KMS-11 (cell line): ENCODE results near the gene DHRS1.

ENCODE experiments used
- H2AFZ ChIP-seq: fragments of 200-600 bp; sonication (generic); 2 replicates; pipeline ENCODE4 v1.6.1; 2016; ENCODE audit warnings: antibody characterized with exemption, mixed run types, low read depth
- H3K27ac ChIP-seq: fragments of 200-600 bp; sonication (generic); 2 replicates; pipeline ENCODE4 v1.6.1; 2016; ENCODE audit warnings: mild to moderate bottlenecking, mixed run types
- H3K27me3 ChIP-seq: fragments of 200-600 bp; sonication (generic); 2 replicates; pipeline ENCODE4 v1.6.1; 2017; ENCODE audit warnings: mild to moderate bottlenecking, low read depth, mixed run types, moderate library complexity; ENCODE audit not compliant: insufficient read depth
- H3K36me3 ChIP-seq: fragments of 200-600 bp; sonication (generic); 2 replicates; pipeline ENCODE4 v1.6.1; 2017; ENCODE audit warnings: mild to moderate bottlenecking, mixed run types; ENCODE audit not compliant: insufficient read depth
- H3K4me1 ChIP-seq: fragments of 200-600 bp; sonication (generic); 2 replicates; pipeline ENCODE4 v1.6.1; 2016; ENCODE audit warnings: mild to moderate bottlenecking, low read depth, mixed run types; ENCODE audit not compliant: poor library complexity, severe bottlenecking
- H3K4me2 ChIP-seq: fragments of 200-600 bp; sonication (generic); 2 replicates; pipeline ENCODE4 v1.7.0; 2016; ENCODE audit warnings: mild to moderate bottlenecking, mixed run types
- H3K4me3 ChIP-seq: fragments of 200-600 bp; sonication (generic); IDR thresholded peaks from 2 replicates; pipeline ENCODE4 v1.6.1; 2017; ENCODE audit warnings: low read depth, low read length, mixed read lengths; ENCODE audit not compliant: insufficient read depth
- H3K79me2 ChIP-seq: fragments of 200-600 bp; sonication (generic); 2 replicates; pipeline ENCODE4 v1.6.1; 2016; ENCODE audit warnings: low read depth, mixed run types; ENCODE audit not compliant: insufficient read depth
- H3K9ac ChIP-seq: fragments of 200-600 bp; sonication (generic); 2 replicates; pipeline ENCODE4 v1.6.1; 2016; ENCODE audit warnings: mild to moderate bottlenecking, mixed run types
- H4K20me1 ChIP-seq: fragments of 200-600 bp; sonication (generic); 2 replicates; pipeline ENCODE4 v1.6.1; 2016; ENCODE audit warnings: mild to moderate bottlenecking, mixed run types; ENCODE audit not compliant: insufficient read depth
- TF ChIP-seq, protein P1 (sequence below): fragments of 200-600 bp; sonication (generic); conservative IDR thresholded peaks from 2 replicates; pipeline ENCODE4 v1.6.1; 2017; ENCODE audit warnings: low read depth, mild to moderate bottlenecking, antibody characterized with exemption, low read length, moderate library complexity, mixed read lengths

DHRS1 gene

GRCh38 chr14:24263848-24264247 is 35.7 kb downstream of the DHRS1 start:
- H3K27ac ChIP-seq = no peak overlapping the region

DNA sequence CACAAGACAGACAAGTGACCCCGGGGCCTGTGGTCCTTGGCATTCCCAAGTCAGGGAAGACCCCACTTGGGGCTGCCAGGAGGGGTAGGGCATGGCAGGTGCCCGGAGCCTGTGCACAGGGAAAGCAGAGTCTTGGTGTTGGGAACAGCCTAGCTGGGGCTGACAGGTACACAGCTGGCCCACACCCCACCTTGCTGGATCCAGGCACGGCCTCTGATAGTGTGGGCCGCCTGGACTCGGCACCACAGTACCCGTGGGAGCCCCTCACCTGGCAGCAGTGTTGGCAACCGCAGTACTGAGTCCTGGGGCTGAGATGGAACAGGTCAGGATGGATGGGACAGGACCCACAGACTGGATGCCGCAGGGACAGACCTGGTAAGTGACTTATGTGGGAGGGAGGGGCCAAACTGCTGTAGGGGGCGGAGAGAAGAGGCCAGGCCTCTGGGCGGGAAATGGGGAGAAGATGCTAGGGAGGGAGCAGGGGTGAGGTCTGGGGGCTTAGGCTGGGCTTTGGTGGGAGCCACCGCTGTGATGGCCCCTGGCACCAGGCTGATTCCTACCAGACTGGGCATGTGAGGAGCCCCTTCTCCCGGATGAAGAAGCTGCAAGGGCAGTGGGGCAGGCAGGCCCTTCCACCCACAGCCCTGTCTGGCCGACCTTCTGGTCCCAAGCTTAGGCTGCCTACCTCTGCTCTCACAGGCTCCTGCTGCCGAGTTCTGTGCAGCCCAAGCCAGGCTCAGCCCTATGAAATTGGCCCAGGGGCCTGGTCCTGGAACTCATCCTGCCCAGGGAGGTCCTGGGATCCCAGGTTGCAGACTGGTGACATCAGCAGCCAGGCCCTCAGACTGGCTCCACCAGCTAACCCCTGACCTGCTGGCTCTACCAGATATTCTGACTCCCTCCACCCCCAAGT is 36.5 kb downstream of the DHRS1 start, which contains the start of gene TGM1:
TSS of gene TGM1 (minus strand) at position 357 of the 913 bp plus-strand sequence. CDS start 825 bp downstream, outside the sequence.
- Histone ChIP-seq H3K36me3 (no peaks in the 10 kb centered on the region), H3K4me1 (no peaks in the 10 kb centered on the region), H3K4me2 (no peak within 1 kb of the TSS), H2AFZ (no peak within 1 kb of the TSS), H3K4me3 (no peak within 1 kb of the TSS), H3K27me3 (no peaks in the 10 kb centered on the region), H3K27ac (no peak within 1 kb of the TSS), H4K20me1 (no peaks in the 10 kb centered on the region), H3K79me2 (no peaks in the 10 kb centered on the region), H3K9ac (no peak within 1 kb of the TSS)
- TF ChIP-seq, protein P1, sequence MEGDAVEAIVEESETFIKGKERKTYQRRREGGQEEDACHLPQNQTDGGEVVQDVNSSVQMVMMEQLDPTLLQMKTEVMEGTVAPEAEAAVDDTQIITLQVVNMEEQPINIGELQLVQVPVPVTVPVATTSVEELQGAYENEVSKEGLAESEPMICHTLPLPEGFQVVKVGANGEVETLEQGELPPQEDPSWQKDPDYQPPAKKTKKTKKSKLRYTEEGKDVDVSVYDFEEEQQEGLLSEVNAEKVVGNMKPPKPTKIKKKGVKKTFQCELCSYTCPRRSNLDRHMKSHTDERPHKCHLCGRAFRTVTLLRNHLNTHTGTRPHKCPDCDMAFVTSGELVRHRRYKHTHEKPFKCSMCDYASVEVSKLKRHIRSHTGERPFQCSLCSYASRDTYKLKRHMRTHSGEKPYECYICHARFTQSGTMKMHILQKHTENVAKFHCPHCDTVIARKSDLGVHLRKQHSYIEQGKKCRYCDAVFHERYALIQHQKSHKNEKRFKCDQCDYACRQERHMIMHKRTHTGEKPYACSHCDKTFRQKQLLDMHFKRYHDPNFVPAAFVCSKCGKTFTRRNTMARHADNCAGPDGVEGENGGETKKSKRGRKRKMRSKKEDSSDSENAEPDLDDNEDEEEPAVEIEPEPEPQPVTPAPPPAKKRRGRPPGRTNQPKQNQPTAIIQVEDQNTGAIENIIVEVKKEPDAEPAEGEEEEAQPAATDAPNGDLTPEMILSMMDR = no peak

More at GRCh38 chr14:24263848-24264247, 35.7 kb downstream of the DHRS1 start:
- Histone ChIP-seq H3K79me2 (no peaks in the 10 kb centered on the region), H3K4me3 (no peak overlapping the region), H3K4me2 (no peak overlapping the region), H3K9ac (no peak overlapping the region), H3K36me3 (no peaks in the 10 kb centered on the region), H4K20me1 (no peaks in the 10 kb centered on the region), H3K27me3 (no peaks in the 10 kb centered on the region), H2AFZ (no peak overlapping the region), H3K4me1 (no peaks in the 10 kb centered on the region)
- TF ChIP-seq, protein P1 = no peak

- Histone ChIP-seq H3K4me2 (no peak overlapping the region), H3K9ac (no peak overlapping the region), H2AFZ (no peak overlapping the region), H3K27ac (no peak overlapping the region), H3K4me3 (no peak overlapping the region), H3K27me3 (no peaks in the 10 kb centered on the region), H3K4me1 (no peaks in the 10 kb centered on the region), H4K20me1 (no peaks in the 10 kb centered on the region), H3K79me2 (no peaks in the 10 kb centered on the region), H3K36me3 (no peaks in the 10 kb centered on the region)
- TF ChIP-seq, protein P1 = no peak
These were observed 37.6 kb downstream of the DHRS1 start for GRCh38 chr14:24261969-24262327.

- H3K4me2 ChIP-seq = no peak overlapping the region
- H3K4me1 ChIP-seq = no peaks in the 10 kb centered on the region
- no peak overlapping the region for H3K27ac ChIP-seq
- no peaks in the 10 kb centered on the region for H3K79me2 ChIP-seq
- TF ChIP-seq, protein P1 = no peak
- H3K27me3 ChIP-seq = no peaks in the 10 kb centered on the region
- H3K36me3 ChIP-seq = no peaks in the 10 kb centered on the region
- no peaks in the 10 kb centered on the region for H4K20me1 ChIP-seq
- H3K9ac ChIP-seq = no peak overlapping the region
- H3K4me3 ChIP-seq = no peak overlapping the region
- no peak overlapping the region for H2AFZ ChIP-seq
These were observed 38.2 kb downstream of the DHRS1 start for GRCh38 chr14:24261256-24261968.
